Left lung (tissue), 10 donors: ENCODE measurements around the gene MLLT3. TPM values are rescaled to one million over a fixed set of nuclear protein-coding genes. Genes with fewer than 3 reads are reported as not detected.

ENCODE experiments used
- ATAC-seq: fragments of 200-7000 bp; cut with Tn5 transposase; one replicate; pipeline ENCODE4 v1.9.1; 2020; ENCODE audit warnings: moderate library complexity
- DNase-seq, 4 donors: peaks; one replicate each; pipeline ENCODE4 v3.0.0-alpha.2; 2013 to 2020
- H3K27ac ChIP-seq, 2 donors: fragments of 200-600 bp; sonication (generic) in 1 of 2; one replicate each; pipeline versions ENCODE4 v1.5.0 to v1.8.0; 2020 to 2021
- H3K27me3 ChIP-seq, 2 donors: fragments of 200-600 bp; sonication (generic) in 1 of 2; one replicate each; pipeline versions ENCODE4 v1.5.0 to v1.8.0; 2020 to 2021
- H3K36me3 ChIP-seq, 2 donors: fragments of 200-600 bp; sonication (generic) in 1 of 2; one replicate each; pipeline versions ENCODE4 v1.5.0 to v1.8.0; 2020 to 2021
- H3K4me1 ChIP-seq, 2 donors: fragments of 200-600 bp; one replicate each; pipeline ENCODE4 v1.8.0; 2021
- H3K4me3 ChIP-seq, 2 donors: fragments of 200-600 bp; sonication (generic) in 1 of 2; one replicate each; pipeline versions ENCODE4 v1.5.0 to v1.8.0; 2020 to 2021; ENCODE audit warnings: mild to moderate bottlenecking in 1 of 2
- H3K9me3 ChIP-seq, 2 donors: fragments of 200-600 bp; sonication (generic) in 1 of 2; one replicate each; pipeline versions ENCODE4 v1.5.0 to v1.8.0; 2020 to 2021
- CTCF ChIP-seq, 2 donors: fragments of 200-600 bp; sonication (generic) in 1 of 2; IDR thresholded peaks; one replicate each; pipeline versions ENCODE4 v1.5.0 to v1.8.0; 2021; ENCODE audit warnings: antibody characterized with exemption in 2 of 2
- intact Hi-C, 2 donors: fragments of 100-400 bp; cut with DNase I; formaldehyde crosslinking; loops; one replicate each; pipeline versions ENCODE4 v1.11.2 to v1.14.2; 2022
- polyA plus RNA-seq, 6 donors: library from polyadenylated mRNA; unstranded; fragments of 120-200 nt; gene quantifications; one replicate each; pipeline ENCODE4 v1.2.1, GENCODE V29; 2013; ENCODE audit not compliant: insufficient read length in 6 of 6
- total RNA-seq, 2 donors: library from RNA; stranded (reverse); fragmentation: NEBNext Ultra II Directional; extraction: Animal tissue kit (Norgen Biotek cat#: 25700); gene quantifications; one replicate each; pipeline ENCODE4 v1.2.1, GENCODE V29; 2021
- donor health status: DM: no; HTN: yes; CAD: no.
- donor health status: DM: no; HTN: no; CAD: no.

Gene MLLT3
- total and polyA plus RNA-seq, 8 donors, result 17.0 to 38.2 (median 32.5) TPM

GRCh38 chr9:20506099-20506900 lies 116.0 kb downstream of the MLLT3 start:
- DNase-seq (no peak), ATAC-seq (no peak)
- Histone ChIP-seq H3K27me3 (no peaks in the 10 kb centered on the region), H3K36me3 (no peaks in the 10 kb centered on the region), H3K4me3 (no peak overlapping the region), H3K27ac (no peak overlapping the region), H3K9me3 (no peaks in the 10 kb centered on the region), H3K4me1 (peaks cover 0 to 10% of the 10 kb centered on the region in 2 donors)
- intact Hi-C loops, result no loop called here
- TF ChIP-seq CTCF (IDR thresholded peaks at IDR 0.05), result no peak

DNA sequence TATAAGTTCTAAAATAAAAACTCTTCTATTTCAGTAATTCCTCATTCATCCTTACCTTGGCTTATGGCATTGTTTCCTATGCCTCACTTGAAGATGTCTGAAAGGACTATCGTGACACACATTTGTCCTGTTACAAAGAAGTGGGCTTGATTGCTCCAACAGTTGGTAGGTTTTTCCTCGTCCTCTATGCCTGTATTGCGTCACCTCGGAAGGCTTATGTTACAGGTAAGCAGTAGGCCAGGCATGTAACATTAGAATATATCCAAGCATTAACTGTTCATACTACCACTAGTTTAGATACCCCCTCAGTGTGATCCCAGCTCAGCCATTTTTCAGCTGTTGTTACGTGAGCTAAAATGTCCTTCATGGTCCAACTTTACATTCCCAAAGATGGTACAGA lies 116.7 kb downstream of the MLLT3 start:
- H3K36me3 ChIP-seq, result no peaks in the 10 kb centered on the region
- H3K27me3 ChIP-seq, result no peaks in the 10 kb centered on the region
- intact Hi-C loops, result no loop called here
- DNase-seq (no peak), ATAC-seq (no peak)
- TF ChIP-seq CTCF (IDR thresholded peaks at IDR 0.05), result no peak
- no peaks in the 10 kb centered on the region for H3K9me3 ChIP-seq
- H3K27ac ChIP-seq, result no peak overlapping the region
- peaks cover 0 to 10% of the 10 kb centered on the region in 2 donors for H3K4me1 ChIP-seq
- no peak overlapping the region for H3K4me3 ChIP-seq

DNA sequence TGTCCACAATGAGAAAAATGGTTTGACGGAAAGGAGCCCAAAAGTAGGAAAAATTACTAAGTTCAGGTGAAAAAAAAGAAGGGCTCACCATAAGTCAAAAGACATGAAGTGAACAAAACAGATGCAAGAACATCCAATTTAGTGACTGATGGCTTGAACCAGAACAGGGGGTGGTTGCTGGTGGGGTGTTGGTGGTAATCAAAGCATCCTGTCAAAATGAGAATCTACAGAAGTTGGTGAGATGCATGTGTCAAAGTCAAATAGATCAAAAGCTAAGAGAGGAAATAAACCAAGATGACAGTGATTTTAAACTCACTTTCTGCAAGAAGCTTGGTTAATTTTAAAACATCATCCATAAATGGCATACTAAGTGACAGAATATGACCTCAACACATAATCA lies 117.4 kb downstream of the MLLT3 start:
- no peak overlapping the region for H3K4me3 ChIP-seq
- no peaks in the 10 kb centered on the region for H3K36me3 ChIP-seq
- no peaks in the 10 kb centered on the region for H3K9me3 ChIP-seq
- peaks cover 0 to 10% of the 10 kb centered on the region in 2 donors for H3K4me1 ChIP-seq
- H3K27me3 ChIP-seq, result no peaks in the 10 kb centered on the region
- intact Hi-C loops, result no loop called here
- ATAC-seq (no peak), DNase-seq (no peak)
- no peak overlapping the region for H3K27ac ChIP-seq
- TF ChIP-seq CTCF (IDR thresholded peaks at IDR 0.05), result no peak

- Histone ChIP-seq H3K4me1 (no peaks in the 10 kb centered on the region), H3K9me3 (no peaks in the 10 kb centered on the region), H3K4me3 (no peak overlapping the region), H3K27me3 (no peaks in the 10 kb centered on the region), H3K36me3 (no peaks in the 10 kb centered on the region), H3K27ac (no peak overlapping the region)
- intact Hi-C loops, result no loop called here
- no peak for ATAC-seq
- no peak for TF ChIP-seq CTCF (IDR thresholded peaks at IDR 0.05)
- DNase-seq, result no peak
Measured at GRCh38 chr9:20500101-20500500, 122.2 kb downstream of the MLLT3 start.

DNA sequence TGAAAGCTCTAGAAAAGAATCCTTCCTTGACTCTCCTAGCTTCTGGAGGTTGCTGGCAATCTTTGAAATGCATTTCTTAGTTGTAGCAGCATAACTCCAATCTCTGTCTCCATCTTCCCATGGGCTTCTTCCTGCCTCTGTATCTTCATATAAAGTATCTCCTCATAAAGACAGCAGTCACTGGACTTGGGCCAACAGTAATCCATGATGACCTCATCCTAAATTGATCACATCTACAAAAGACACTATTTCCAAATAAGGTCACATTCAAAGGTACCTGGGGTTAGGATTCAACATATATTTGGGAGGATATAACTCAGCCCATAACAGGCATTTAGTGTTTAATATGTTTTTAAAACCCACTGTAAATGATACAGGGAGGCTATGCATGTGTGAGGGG lies 123.3 kb downstream of the MLLT3 start:
- no peak for TF ChIP-seq CTCF (IDR thresholded peaks at IDR 0.05)
- no peaks in the 10 kb centered on the region for H3K27me3 ChIP-seq
- H3K4me1 ChIP-seq, result no peaks in the 10 kb centered on the region
- DNase-seq (no peak), ATAC-seq (no peak)
- H3K36me3 ChIP-seq, result no peaks in the 10 kb centered on the region
- no peak overlapping the region for H3K4me3 ChIP-seq
- H3K9me3 ChIP-seq, result no peaks in the 10 kb centered on the region
- intact Hi-C loops, result no loop called here
- no peak overlapping the region for H3K27ac ChIP-seq
